HG03025 (cell line): ENCODE results near the gene C1QC.

Source experiments
- ATAC-seq: cut with Tn5 transposase; IDR thresholded peaks from one replicate; pipeline ENCODE4 v1.9.1; 2021; ENCODE audit warnings: mild to moderate bottlenecking, moderate library complexity; ENCODE audit not compliant: unreplicated experiment, low FRiP score

C1QC gene

GRCh38 chr1:22618056-22618455 is 25.4 kb upstream of the C1QC start:
- ATAC-seq = no peak

- no peak for ATAC-seq
Observed at GRCh38 chr1:22619252-22619651, 24.2 kb upstream of the C1QC start.

GRCh38 chr1:22619798-22620197 is 23.6 kb upstream of the C1QC start:
- no peak for ATAC-seq

GRCh38 chr1:22621761-22622160 is 21.7 kb upstream of the C1QC start:
- no peak for ATAC-seq

- ATAC-seq = no peak
Observed at GRCh38 chr1:22625262-22625925, 18.0 kb upstream of the C1QC start.

- no peak for ATAC-seq
Observed at GRCh38 chr1:22626237-22627157, 16.9 kb upstream of the C1QC start.

GRCh38 chr1:22627331-22627730 is 16.1 kb upstream of the C1QC start:
- no peak for ATAC-seq

GRCh38 chr1:22628698-22629444 is 14.6 kb upstream of the C1QC start:
- no peak for ATAC-seq

GRCh38 chr1:22629886-22630285 is 13.5 kb upstream of the C1QC start:
- no peak for ATAC-seq

- ATAC-seq = no peak
Observed at GRCh38 chr1:22633697-22634463, 9.6 kb upstream of the C1QC start.

- no peak for ATAC-seq
Observed at GRCh38 chr1:22635436-22635835, 8.0 kb upstream of the C1QC start.

- no peak for ATAC-seq
Observed at GRCh38 chr1:22636353-22636752, 7.1 kb upstream of the C1QC start, which contains the start of gene C1QA. TSS of gene C1QA (plus strand) at chr1:22636628. CDS start at chr1:22637617, 989 bp downstream.

GRCh38 chr1:22636927-22637326 is 6.5 kb upstream of the C1QC start:
- ATAC-seq = no peak

- no peak for ATAC-seq
Observed at GRCh38 chr1:22637907-22638445, 5.5 kb upstream of the C1QC start.

- no peak for ATAC-seq
Observed at GRCh38 chr1:22638476-22639234, 4.8 kb upstream of the C1QC start.

- no peak for ATAC-seq
Observed at GRCh38 chr1:22639286-22639685, 4.1 kb upstream of the C1QC start.

GRCh38 chr1:22641247-22641646 is 2.2 kb upstream of the C1QC start:
- ATAC-seq = no peak

GRCh38 chr1:22641906-22642636 is 1.4 kb upstream of the C1QC start:
- ATAC-seq = no peak

GRCh38 chr1:22643928-22644327 is 495 bp downstream of the C1QC start:
- ATAC-seq = no peak
